ENCODE data around the gene NUP214.

Gene NUP214

DNA sequence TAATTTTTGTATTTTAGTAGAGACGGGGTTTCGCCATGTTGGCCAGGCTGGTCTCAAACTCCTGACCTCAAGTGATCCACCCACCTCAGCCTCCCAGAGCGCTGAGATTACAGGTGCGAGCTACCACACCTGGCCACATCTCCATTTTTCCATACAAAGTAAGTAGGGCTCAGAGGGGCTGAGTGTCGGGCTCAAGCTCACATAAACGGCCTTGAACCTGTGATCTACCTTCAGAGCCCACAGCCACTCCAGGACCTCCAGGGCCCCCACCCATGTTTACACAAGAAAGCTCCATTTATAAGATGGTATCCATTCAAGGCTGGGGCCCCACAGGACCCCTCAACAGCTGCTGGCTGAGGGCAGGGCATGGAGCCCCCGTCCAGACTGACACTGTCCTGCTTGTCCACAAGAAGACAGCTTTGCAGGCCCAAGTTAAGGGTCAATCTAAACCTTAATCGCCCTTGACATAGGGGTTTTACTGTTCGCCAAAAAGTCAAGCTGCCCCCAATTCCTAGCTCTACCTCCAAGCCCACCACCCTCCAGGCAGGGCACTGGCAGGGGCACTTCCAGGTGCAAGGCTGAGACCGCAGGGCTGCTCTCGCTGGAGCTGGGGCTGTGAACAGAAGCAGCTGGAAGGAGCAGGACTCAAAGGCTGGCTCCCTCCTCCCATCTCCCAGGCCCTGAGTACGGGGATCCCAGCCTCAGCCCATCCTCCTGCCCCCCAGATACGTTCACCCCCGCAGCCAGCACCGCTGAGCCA is 132.1 kb downstream of the NUP214 start:
- TF ChIP-seq, protein P1, sequence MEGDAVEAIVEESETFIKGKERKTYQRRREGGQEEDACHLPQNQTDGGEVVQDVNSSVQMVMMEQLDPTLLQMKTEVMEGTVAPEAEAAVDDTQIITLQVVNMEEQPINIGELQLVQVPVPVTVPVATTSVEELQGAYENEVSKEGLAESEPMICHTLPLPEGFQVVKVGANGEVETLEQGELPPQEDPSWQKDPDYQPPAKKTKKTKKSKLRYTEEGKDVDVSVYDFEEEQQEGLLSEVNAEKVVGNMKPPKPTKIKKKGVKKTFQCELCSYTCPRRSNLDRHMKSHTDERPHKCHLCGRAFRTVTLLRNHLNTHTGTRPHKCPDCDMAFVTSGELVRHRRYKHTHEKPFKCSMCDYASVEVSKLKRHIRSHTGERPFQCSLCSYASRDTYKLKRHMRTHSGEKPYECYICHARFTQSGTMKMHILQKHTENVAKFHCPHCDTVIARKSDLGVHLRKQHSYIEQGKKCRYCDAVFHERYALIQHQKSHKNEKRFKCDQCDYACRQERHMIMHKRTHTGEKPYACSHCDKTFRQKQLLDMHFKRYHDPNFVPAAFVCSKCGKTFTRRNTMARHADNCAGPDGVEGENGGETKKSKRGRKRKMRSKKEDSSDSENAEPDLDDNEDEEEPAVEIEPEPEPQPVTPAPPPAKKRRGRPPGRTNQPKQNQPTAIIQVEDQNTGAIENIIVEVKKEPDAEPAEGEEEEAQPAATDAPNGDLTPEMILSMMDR (IDR thresholded peaks at IDR 0.05): no peak
- DNase-seq: no peak
- no peaks in the 10 kb centered on the region for H3K27me3 ChIP-seq
- no peak overlapping the region for H3K27ac ChIP-seq
- H3K36me3 ChIP-seq: peaks cover 0 to 9% (median 8%) of the 10 kb centered on the region in 3 donors
- H3K4me3 ChIP-seq: no peak overlapping the region
- no peaks in the 10 kb centered on the region for H3K9me3 ChIP-seq
- intact Hi-C loops (cut with DNase I; ENCODE audit: low total_unique reads): no loop called here
- H3K4me1 ChIP-seq: peaks cover 0 to 6% (median 2%) of the 10 kb centered on the region in 4 donors

DNA sequence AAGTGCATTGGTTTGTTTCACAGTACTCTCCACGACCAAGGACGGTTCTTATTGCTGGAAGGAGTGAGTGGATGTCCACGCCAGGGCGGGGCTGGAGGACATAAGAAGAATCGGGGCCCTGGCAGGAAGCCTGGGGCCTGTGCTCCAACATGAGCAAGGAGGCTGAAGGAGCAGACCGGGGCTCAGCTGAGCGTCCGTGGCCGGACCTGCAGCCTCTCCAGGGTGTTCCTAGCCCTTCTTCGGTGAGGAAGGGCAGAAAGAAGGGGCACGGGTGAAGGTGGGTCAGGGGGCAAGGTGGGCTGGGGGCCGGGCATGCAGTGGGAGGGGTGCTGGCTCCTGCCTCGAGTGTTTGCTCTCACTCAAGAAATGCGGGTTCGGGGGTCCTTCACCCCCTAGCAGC is 132.8 kb downstream of the NUP214 start:
- TF ChIP-seq, protein P1 (IDR thresholded peaks at IDR 0.05): no peak
- Histone ChIP-seq H3K9me3 (no peaks in the 10 kb centered on the region), H3K36me3 (peaks cover 0 to 9% (median 8%) of the 10 kb centered on the region in 3 donors), H3K4me1 (peaks cover 0 to 6% (median 2%) of the 10 kb centered on the region in 4 donors), H3K27ac (no peak overlapping the region), H3K4me3 (no peak overlapping the region), H3K27me3 (no peaks in the 10 kb centered on the region)
- intact Hi-C loops (cut with DNase I; ENCODE audit: low total_unique reads): no loop called here
- DNase-seq: peak in 1 of 2 donors; percentile 53

DNA sequence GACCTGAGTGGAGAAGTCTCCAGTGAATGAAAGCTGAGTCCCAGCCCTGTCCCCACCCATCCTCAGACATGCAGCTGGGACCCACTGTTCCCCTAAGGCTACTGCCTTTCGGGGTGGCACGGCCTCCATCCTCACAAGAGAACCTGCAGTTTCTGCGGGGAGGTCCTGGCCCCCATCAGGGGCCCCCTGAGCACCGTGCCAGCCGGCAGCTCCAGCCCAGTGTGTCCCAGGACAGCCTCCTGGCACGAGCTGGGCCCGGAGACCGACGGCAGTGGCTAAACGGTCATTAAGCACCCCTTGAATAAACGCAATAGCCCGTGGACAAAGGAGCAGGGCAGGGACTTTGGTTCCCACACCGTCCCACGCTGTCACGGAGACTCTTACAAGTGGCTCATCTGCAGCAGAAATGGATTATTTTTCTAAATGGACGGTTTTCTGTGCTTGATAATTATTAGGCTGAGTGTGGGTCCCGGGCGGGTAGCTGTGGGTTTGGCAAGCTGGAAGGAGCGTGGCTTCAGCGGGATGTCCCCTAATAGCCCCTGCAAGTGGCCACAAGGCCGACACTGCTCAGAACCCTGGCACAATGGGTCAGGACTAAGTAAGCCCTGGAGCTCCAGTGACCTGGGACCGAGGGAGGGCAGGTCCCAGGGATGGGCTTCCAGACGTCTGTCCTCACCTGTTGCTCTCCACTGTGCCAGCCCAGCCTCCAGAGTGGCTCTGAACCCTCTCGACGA is 133.5 kb downstream of the NUP214 start:
- intact Hi-C loops (cut with DNase I; ENCODE audit: low total_unique reads): no loop called here
- Histone ChIP-seq H3K27ac (no peak overlapping the region), H3K27me3 (no peaks in the 10 kb centered on the region), H3K36me3 (peaks cover 0 to 9% (median 8%) of the 10 kb centered on the region in 3 donors), H3K9me3 (no peaks in the 10 kb centered on the region), H3K4me1 (peaks cover 0 to 6% (median 2%) of the 10 kb centered on the region in 4 donors), H3K4me3 (no peak overlapping the region)
- no peak for DNase-seq
- TF ChIP-seq, protein P1 (IDR thresholded peaks at IDR 0.05): no peak

DNA sequence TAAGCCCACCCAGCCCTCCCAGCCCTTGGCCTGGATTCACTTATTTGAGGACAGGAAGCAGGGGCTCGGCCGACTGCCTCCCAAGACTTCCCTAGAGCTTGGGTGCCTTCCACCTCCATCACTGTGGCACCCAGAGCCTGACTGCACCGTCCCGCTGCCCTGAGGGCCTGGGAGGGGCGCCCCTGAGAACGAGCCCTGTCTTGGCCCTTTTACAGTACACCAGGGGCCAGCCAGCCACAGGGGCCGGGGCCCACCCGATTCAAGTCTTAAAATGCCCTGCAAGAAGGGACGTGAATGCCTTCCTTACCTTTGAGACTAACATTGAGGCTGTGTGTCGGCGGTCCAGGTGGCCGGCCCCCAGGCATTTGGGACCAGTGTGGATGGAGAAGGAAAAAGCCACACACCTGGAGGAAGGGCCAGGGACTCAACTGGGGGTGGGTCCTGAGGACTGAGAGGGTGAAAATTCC is 134.1 kb downstream of the NUP214 start:
- DNase-seq: no peak
- intact Hi-C loops (cut with DNase I; ENCODE audit: low total_unique reads): no loop called here
- no peaks in the 10 kb centered on the region for H3K9me3 ChIP-seq
- TF ChIP-seq, protein P1 (IDR thresholded peaks at IDR 0.05): no peak
- no peak overlapping the region for H3K4me3 ChIP-seq
- H3K27ac ChIP-seq: no peak overlapping the region
- H3K27me3 ChIP-seq: no peaks in the 10 kb centered on the region
- H3K36me3 ChIP-seq: peaks cover 0 to 9% (median 8%) of the 10 kb centered on the region in 3 donors
- peaks cover 0 to 6% (median 2%) of the 10 kb centered on the region in 4 donors for H3K4me1 ChIP-seq

DNA sequence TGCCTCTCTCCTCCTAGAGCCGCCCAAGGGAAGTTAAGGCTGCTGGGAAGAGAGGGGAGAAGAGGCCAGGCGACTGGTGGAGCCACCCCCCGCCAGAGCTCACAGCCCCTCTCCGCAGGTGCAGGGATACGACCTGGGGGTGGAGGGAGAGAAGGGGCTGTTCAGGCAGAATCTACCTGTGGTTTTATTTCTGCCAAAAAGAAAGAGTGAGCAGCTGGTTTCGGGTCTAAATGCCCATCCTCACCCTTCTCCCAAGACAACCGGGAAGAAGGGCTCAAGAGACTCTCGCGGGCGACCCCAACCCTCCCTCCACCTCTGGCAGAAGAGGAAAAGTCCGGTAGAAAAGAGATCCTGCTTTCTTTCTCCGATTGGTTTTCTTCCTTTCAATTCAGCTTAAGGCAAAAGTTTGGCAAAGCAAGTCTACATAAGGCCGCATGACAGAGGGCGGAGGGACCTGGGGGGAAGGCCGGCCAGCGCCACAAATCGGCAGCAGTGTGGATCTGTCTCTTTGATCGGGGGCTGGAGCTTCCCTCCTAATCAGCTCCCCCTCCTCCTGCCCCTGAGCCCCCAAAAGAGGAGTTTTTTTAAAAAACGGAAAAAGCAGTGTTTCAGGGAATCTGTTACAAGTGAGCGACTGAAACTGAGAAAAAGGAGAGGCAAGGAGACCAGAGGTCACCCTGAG is 134.7 kb downstream of the NUP214 start:
- Histone ChIP-seq H3K4me1 (peaks cover 0 to 6% (median 2%) of the 10 kb centered on the region in 4 donors), H3K36me3 (peaks cover 0 to 9% (median 8%) of the 10 kb centered on the region in 3 donors), H3K9me3 (no peaks in the 10 kb centered on the region), H3K27ac (no peak overlapping the region), H3K27me3 (no peaks in the 10 kb centered on the region), H3K4me3 (no peak overlapping the region)
- intact Hi-C loops (cut with DNase I; ENCODE audit: low total_unique reads): no loop called here
- TF ChIP-seq, protein P1 (IDR thresholded peaks at IDR 0.05): no peak
- DNase-seq: no peak
